SU-DHL-6 (cell line): ENCODE data around the gene KLF1.

ENCODE experiments used
- H2AFZ ChIP-seq: fragments of 200-600 bp; sonication (generic); 2 replicates; pipeline ENCODE4 v1.6.1; 2014; ENCODE audit warnings: low read depth, mild to moderate bottlenecking, moderate library complexity, mixed read lengths, antibody characterized with exemption, low read length; ENCODE audit not compliant: severe bottlenecking
- H3F3A ChIP-seq: fragments of 200-600 bp; shearing (Covaris generic); 2 replicates; pipeline ENCODE4 v1.6.0; 2016; ENCODE audit warnings: antibody characterized with exemption, mild to moderate bottlenecking; ENCODE audit not compliant: insufficient read depth
- H3K27ac ChIP-seq: fragments of 200-600 bp; sonication (generic); 2 replicates; pipeline ENCODE4 v1.5.1; 2016; ENCODE audit warnings: low read depth, mild to moderate bottlenecking, low read length, moderate library complexity, mixed read lengths
- H3K27me3 ChIP-seq: fragments of 200-600 bp; sonication (generic), shearing (Covaris generic); 2 replicates; pipeline ENCODE4 v1.6.0; 2014; ENCODE audit warnings: mild to moderate bottlenecking, low read length
- H3K36me3 ChIP-seq: fragments of 200-600 bp; sonication (generic); 2 replicates; pipeline ENCODE4 v1.6.1; 2014; ENCODE audit warnings: mild to moderate bottlenecking, low read length, mixed read lengths
- H3K4me2 ChIP-seq: fragments of 300-600, 200-600 bp; shearing (Covaris generic), sonication (generic); 2 replicates; pipeline ENCODE4 v1.6.0; 2014; ENCODE audit warnings: low read length, low read depth, mild to moderate bottlenecking; ENCODE audit not compliant: poor library complexity, severe bottlenecking
- H3K4me3 ChIP-seq: fragments of 200-600 bp; sonication (generic); 2 replicates; pipeline ENCODE4 v1.5.1; 2014; ENCODE audit warnings: antibody characterized with exemption, low read length, mild to moderate bottlenecking, mixed read lengths; ENCODE audit not compliant: insufficient read depth, poor library complexity, severe bottlenecking
- H3K79me2 ChIP-seq: fragments of 200-600 bp; sonication (generic); 2 replicates; pipeline ENCODE4 v1.6.1; 2014; ENCODE audit warnings: mild to moderate bottlenecking, low read length, moderate library complexity; ENCODE audit not compliant: insufficient read depth
- H3K9ac ChIP-seq: fragments of 200-600 bp; sonication (generic); 2 replicates; pipeline ENCODE4 v1.7.0; 2014; ENCODE audit warnings: mild to moderate bottlenecking, low read length
- H3K9me2 ChIP-seq: fragments of 200-600 bp; sonication (generic); replicated peaks from 2 replicates; pipeline ENCODE4 v1.6.1; 2014; ENCODE audit warnings: low read length; ENCODE audit not compliant: insufficient read depth
- H3K9me3 ChIP-seq: fragments of 200-600 bp; sonication (generic); 2 replicates; pipeline ENCODE4 v1.6.1; 2014; ENCODE audit warnings: low read length, mixed read lengths; ENCODE audit not compliant: insufficient read depth
- H4K20me1 ChIP-seq: fragments of 200-600 bp; sonication (generic); 2 replicates; pipeline ENCODE4 v1.6.1; 2014; ENCODE audit warnings: low read depth, mild to moderate bottlenecking, antibody characterized with exemption, low read length, moderate library complexity, mixed read lengths
- EZH2phosphoT487 ChIP-seq: fragments of 200-600 bp; sonication (generic), shearing (Covaris generic); conservative IDR thresholded peaks from 2 replicates; pipeline ENCODE4 v1.6.1; 2018; ENCODE audit warnings: mild to moderate bottlenecking, antibody characterized with exemption, low read length, moderate library complexity, mixed read lengths
- TF ChIP-seq, protein P1 (sequence below): fragments of 200-600 bp; sonication (generic); IDR thresholded peaks from one replicate; pipeline ENCODE4 v1.5.1; 2017; ENCODE audit warnings: antibody characterized with exemption, mild to moderate bottlenecking, low read length, moderate library complexity; ENCODE audit not compliant: insufficient read depth, poor library complexity, severe bottlenecking

Gene KLF1

DNA sequence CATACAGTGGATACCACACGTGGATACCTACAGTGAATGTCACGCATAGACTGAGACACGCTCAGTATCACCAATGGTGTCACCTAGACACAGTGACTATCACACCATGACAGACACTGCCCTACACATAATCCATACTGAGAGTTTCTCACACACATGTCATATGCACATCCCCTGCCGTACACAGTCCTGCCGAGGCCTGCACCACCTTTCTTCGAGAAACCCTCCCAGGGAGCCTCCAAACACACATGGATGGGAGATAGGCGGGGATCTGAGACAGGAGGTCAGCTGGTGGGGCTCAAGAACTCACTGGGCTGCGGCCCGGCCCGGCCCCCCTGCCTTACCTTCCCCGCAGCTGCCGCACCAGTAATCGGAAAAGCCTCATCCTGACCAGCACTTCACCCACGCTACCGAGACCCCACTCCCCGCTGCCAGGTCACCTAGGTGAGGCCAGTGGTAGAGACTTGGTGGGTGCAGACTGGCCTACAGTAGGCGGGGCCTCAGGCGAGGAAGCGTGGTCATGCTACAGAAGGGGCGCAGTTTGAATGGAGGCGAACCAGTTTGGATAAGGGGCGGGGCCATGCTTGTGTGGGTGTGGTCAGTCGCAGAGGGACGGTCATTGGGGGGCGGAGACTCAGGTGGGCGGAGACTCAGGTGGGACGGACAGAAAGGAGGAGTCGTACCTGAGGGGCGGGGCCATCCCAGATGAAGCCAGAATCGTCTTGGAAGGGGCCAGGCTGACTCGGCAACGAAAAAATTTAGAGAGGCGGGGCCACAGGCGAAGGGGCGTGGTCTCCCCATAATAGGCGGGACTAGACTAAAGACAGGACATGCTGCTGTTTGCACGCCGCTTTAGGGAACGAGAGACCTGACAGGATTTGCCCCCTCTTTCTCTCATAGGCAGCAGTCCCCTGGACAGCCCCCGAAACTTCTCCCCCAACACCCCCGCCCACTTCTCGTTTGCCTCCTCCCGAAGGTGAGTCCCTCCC lies 46.6 kb downstream of the KLF1 start:
- Histone ChIP-seq H3K9me3 (no peaks in the 10 kb centered on the region), H2AFZ (no peak overlapping the region), H3F3A (peaks cover 15% of the 10 kb centered on the region), H3K9ac (no peak overlapping the region), H3K4me2 (no peak overlapping the region), H3K4me3 (no peak overlapping the region), H3K27ac (no peak overlapping the region), H3K27me3 (no peaks in the 10 kb centered on the region), H3K79me2 (0 out of 2 replicates have a peak, but pooled peaks cover 4% of the 10 kb centered on the region), H4K20me1 (no peaks in the 10 kb centered on the region), H3K36me3 (no peaks in the 10 kb centered on the region), H3K9me2 (no peaks in the 10 kb centered on the region)
- TF ChIP-seq EZH2phosphoT487, result no peak
- TF ChIP-seq, protein P1, sequence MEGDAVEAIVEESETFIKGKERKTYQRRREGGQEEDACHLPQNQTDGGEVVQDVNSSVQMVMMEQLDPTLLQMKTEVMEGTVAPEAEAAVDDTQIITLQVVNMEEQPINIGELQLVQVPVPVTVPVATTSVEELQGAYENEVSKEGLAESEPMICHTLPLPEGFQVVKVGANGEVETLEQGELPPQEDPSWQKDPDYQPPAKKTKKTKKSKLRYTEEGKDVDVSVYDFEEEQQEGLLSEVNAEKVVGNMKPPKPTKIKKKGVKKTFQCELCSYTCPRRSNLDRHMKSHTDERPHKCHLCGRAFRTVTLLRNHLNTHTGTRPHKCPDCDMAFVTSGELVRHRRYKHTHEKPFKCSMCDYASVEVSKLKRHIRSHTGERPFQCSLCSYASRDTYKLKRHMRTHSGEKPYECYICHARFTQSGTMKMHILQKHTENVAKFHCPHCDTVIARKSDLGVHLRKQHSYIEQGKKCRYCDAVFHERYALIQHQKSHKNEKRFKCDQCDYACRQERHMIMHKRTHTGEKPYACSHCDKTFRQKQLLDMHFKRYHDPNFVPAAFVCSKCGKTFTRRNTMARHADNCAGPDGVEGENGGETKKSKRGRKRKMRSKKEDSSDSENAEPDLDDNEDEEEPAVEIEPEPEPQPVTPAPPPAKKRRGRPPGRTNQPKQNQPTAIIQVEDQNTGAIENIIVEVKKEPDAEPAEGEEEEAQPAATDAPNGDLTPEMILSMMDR, result no peak

DNA sequence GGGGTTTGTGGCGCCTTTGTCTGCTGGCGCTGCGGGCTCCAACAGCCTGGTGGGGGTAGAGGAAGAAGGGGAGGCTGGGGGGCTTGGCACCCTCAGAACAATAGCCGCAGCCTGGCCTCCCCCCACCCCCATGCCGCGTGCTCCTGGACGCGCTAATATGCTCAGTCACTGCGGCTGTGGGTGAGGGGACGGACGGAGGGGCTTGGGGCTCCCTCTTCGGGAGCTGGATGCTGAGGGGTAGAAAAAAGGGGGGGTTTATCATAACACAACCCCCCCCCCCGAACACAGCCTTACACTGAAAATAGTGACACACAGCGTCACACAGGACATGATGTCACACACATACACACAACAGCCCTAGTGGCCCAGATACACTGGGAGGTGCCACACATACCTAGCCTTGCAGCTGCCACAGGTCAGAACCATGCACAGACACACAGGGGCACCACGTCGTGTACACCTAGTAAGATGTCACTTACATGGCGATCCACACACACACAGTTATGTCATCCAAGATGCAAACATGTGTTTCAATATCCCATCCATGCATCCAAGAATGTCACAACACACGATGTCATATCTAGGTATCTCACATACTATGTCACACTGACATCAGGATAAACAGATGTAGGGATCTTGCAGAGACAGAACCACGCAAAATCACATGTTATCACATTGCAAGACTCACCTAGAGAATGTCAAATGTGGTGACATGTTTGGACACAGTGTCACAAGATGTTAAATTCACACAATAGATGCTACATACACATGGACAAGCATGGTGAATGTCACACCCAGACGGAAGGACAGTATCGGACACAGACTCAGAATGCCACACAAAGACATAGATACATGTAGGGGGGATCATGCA lies 47.9 kb downstream of the KLF1 start:
- Histone ChIP-seq H3K9me2 (no peaks in the 10 kb centered on the region), H3K4me3 (peak overlapping the region; percentile 81), H3K79me2 (0 out of 2 replicates have a peak, but pooled peaks cover 4% of the 10 kb centered on the region), H3K36me3 (no peaks in the 10 kb centered on the region), H3F3A (peaks cover 19% of the 10 kb centered on the region), H3K9me3 (no peaks in the 10 kb centered on the region), H3K9ac (peak overlapping the region; percentile 74), H3K27me3 (no peaks in the 10 kb centered on the region), H3K4me2 (peak overlapping the region; percentile 78), H4K20me1 (no peaks in the 10 kb centered on the region), H3K27ac (peak overlapping the region; percentile 46), H2AFZ (peak overlapping the region; percentile 87)
- TF ChIP-seq, protein P1, result no peak
- TF ChIP-seq EZH2phosphoT487, result no peak

DNA sequence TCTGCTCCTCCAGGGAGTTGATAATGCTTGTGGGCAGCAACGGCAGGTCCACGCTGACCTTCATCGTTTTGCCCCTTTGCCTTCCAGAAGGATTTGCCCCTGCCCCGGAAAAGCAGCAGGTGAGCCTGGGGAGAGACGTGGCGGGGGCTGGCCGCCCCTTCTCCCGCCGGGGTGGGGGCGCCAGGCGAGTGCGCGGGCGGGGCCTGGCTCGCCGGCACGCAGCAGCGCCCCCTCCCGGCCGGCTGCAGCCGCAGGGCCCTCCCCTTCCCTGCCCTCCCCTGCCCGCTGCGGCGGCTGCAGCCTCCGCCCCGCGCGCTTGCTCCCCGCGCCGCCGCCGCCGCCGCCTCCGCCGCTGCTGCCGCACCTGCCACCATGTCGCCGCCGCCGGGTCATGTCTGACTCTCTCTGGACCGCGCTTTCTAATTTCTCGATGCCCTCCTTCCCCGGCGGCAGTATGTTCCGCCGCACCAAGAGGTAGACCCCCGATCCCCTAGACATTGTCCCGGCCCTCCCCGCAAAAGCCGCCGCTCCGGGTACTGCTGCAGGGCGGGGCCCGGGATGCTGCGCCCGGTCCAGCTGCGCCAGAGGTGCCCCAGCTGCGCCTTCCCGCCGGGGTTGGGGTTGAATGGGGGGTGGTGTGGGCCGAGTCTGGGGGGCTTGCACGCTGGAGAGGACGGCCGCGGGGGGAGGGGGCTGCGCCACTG lies 48.7 kb downstream of the KLF1 start, which contains the start of gene MAST1:
Gene MAST1, plus strand, starts transcription at position 334 of the 704 bp plus-strand sequence. Its CDS starts 58 bp downstream, at position 392.
- Histone ChIP-seq H3K27ac (peak within 1 kb of the TSS; percentile 46), H3K9me2 (no peaks in the 10 kb centered on the region), H3K9ac (peak within 1 kb of the TSS; percentile 74), H3K9me3 (no peaks in the 10 kb centered on the region), H4K20me1 (no peaks in the 10 kb centered on the region), H3K4me3 (peak within 1 kb of the TSS; percentile 81), H2AFZ (peak within 1 kb of the TSS; percentile 87), H3F3A (peaks cover 19% of the 10 kb centered on the region), H3K79me2 (0 out of 2 replicates have a peak, but pooled peaks cover 4% of the 10 kb centered on the region), H3K36me3 (no peaks in the 10 kb centered on the region), H3K4me2 (peak within 1 kb of the TSS; percentile 78), H3K27me3 (no peaks in the 10 kb centered on the region)
- no peak for TF ChIP-seq EZH2phosphoT487
- TF ChIP-seq, protein P1, result peak; percentile 22
